SK-N-MC (cell line): ENCODE results near the gene PHKA1.
"Not testable (repeated sequence)": the region's sequence is repeated elsewhere in the genome, so short reads cannot be mapped to it uniquely, and the experiment has no call there.

ENCODE experiments used
- EZH2 ChIP-seq: fragments of 200-600 bp; sonication (generic); IDR thresholded peaks from one replicate; pipeline ENCODE4 v1.6.1; 2017; ENCODE audit warnings: antibody characterized with exemption
- FOXP2 ChIP-seq: optimal IDR thresholded peaks from 2 replicates; pipeline ENCODE3; 2011; ENCODE audit warnings: mild to moderate bottlenecking, moderate library complexity; ENCODE audit not compliant: insufficient read depth; ENCODE audit errors: extremely low read length, control extremely low read depth
- POLR2AphosphoS5 ChIP-seq: IDR thresholded peaks from 2 replicates; pipeline ENCODE4 v1.6.1; 2012; ENCODE audit warnings: mild to moderate bottlenecking, low read depth, low read length, borderline replicate concordance

- TF ChIP-seq POLR2AphosphoS5, EZH2, FOXP2: not testable (repeated sequence)
These were observed 161.7 kb downstream of the PHKA1 start for GRCh38 chrX:72552443-72552842.
